Measurements from ENCODE around the gene FCGR3A.
"Not testable (repeated sequence)": the region's sequence is repeated elsewhere in the genome, so short reads cannot be mapped to it uniquely, and the experiment has no call there.

The FCGR3A gene

DNA sequence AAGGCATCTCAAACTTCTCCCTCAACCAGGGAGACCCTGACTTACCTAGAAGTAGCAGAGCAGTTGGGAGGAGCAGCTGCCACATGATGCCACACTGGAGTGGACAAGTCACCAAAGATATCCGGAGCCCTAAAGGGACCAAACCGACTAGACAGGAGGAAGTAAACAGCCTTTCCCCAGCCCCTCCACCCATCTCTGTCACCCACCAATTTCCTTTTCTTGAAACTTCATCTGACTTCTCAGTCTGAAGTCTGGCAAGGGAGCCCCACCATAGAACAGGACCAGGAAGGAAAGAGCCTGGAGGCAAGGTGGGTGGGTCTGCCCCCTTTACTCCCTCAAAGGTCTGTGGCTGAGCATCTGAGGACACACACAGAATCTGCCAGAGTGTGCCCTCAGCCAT lies at the start of gene FCGR3A:
FCGR3A (minus strand) TSS at position 167 of the 400 bp plus-strand sequence; CDS start at position 85, 82 bp downstream.
- no peak for DNase-seq

DNA sequence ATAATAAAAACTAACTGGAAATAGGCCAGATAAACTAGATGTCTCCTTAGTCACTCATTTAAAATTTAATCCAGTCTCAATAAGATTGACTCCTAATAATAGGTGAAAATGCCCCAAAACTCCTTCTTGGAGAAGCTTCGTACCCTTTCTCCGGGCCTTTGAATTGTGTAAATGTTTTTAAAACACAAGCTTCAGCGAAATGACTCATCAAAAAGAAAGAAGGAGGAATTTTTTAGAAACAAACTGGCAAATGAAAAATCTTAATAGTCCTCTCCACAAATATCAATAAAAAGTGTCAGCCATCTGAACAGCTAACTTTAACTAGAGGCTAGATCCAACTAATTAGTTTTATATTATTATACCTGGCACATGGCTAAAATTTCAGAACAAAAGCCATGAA lies 47.5 kb upstream of the FCGR3A start:
- not testable (repeated sequence) for DNase-seq

DNA sequence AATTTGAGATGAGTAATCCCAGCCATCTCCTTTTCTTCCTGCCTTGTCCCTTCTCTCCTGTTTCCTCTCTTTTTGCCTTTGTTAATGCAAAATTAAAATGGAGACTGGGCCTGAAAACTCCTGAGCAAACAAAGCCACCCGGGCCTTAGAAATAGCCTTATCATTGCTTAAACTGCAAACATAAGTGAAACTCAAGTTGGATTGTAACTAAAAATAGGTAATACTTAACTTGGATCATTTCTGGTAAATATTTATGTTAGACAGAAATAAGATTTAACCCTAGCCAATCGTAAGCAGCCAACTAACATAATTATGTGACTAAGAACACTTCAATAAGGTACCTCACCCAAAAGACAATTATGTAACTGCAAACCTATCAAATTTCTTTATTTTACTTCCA lies 46.0 kb upstream of the FCGR3A start:
- not testable (repeated sequence) for DNase-seq

DNA sequence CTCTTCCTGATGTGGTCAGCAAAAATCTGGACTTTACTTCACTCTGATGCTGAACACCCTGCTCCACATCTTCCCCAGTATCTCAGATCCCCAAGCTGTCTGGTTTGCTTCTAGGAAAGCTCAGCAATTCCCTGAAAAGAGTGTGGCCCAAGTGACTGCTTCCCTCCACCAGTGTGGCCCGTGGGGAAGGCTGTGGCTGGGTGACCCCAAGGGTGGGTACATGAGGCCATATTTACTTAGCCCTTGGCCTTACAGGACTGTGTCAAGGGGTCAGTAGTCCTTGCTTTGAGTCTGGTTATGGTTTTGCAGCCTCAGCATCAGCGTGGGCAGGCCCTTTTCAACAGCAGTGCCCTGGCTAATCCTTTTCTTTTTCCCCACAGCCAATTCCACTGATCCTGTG lies 45.6 kb upstream of the FCGR3A start:
- not testable (repeated sequence) for DNase-seq

DNA sequence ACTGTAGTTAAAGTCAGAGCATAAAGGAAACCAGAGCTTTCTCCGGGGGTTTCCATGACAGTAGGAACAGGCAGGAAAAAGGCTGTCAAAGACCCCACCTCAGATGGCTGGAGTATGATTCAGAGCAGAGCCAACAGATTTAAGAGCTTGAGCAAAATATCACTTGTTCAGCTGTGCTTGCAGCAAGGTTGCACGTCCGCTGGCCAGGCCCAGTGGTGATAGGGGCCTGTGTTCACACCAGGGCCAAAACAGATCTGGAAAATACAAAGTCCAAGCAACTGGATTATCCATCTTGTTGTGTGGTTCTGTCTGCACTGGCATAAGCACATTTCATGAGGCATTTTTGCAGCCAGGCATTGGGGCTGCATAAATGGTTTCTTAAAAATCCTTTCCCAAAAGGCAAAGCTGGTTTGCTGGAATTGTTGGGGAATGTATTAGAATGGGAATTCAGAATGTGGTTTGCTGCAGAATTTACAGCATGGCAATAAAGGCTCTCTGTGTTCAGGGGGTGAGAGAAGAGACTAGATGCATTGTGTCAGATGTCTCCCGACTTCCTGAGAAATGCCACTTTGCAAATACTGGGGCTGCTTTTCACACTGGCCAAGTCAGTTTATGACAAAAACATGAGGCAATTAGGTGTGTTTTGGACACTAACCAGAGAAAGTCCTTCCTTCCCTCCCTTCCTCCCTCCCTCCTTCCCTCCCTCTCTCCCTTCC lies 44.8 kb upstream of the FCGR3A start:
- DNase-seq = not testable (repeated sequence)

DNA sequence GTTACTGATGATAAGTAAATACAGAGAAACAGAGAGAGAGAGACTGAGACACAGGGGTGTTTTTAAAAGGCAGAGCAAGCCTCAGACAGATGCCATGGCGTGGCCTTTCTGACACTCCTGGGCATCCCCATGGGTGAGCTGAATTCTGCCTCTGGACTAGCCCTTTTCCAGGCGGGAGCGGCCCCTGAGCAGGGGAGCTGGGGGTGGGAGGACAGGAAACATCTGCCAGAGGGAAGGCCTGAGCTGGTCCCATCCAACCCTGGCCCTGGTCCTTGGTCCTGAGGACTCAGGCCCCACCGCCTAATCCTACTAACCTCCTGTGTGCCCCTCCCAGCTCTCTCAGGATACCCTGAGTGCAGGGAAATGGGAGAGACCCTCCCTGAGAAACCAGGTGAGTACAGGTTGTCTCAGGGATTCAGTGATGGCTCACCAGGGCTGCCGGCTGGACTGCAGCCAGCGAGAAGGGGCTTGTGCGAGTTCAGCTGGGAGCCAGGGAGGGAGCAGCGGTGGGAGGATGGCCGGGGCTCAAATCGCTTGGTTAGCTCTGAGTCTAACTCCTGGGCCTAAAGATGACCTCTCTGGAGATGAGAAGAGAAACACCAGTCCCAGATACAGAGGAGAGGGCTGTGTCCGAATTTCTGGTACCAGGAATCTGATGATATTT lies 43.6 kb upstream of the FCGR3A start:
- DNase-seq = not testable (repeated sequence)

DNA sequence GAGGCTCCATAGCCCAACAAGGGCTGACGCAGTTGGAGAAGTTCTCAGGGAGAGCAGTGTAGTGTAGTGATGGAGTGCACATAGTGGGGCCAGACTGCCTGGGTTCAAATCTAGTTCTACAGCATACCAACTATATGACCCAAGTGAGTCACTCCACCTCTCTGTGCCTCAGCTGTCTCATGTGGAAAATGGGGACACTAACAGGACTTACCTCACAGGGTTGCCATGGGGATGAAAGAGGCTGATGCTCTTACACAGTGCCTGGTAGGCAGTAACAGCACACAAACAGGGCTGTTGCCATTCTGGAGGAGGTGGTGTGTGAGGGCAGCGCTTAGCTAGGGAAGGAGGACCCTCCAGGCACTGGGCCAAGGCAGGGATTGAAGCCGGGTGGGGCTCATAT lies 43.0 kb upstream of the FCGR3A start:
- not testable (repeated sequence) for DNase-seq

DNA sequence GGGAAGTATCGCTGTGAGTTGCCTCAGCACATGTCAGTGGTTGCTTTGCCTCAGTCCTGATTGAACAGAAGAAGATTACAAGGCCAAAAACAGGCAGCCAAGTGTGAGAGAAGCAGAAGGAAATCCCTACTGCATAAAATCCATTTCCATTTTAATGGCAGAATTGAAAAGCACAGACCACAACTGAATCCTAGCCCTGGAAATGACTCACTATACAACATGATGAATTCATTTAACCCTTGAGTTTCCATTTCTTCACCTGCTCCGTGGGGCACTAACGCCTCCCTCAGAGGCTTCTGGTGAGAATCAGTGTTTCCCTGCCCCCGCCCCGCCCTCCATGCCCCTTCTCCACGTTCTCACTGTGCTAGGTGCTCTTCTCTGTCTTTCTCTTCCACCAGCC lies 40.3 kb upstream of the FCGR3A start:
- not testable (repeated sequence) for DNase-seq

DNA sequence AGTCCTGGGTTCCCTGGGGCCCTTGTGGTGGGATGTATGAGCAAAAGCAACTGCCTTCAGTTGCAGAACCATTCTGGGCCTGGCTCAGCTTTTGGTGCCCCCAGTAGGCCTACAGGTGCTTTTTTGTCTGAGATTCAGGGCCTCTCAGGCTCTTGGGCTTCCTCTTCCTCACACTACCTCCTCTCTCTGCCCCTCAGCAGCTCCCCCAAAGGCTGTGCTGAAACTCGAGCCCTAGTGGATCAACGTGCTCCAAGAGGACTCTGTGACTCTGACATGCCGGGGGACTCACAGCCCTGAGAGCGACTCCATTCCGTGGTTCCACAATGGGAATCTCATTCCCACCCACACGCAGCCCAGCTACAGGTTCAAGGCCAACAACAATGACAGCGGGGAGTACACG lies 39.7 kb upstream of the FCGR3A start:
- DNase-seq = not testable (repeated sequence)

DNA sequence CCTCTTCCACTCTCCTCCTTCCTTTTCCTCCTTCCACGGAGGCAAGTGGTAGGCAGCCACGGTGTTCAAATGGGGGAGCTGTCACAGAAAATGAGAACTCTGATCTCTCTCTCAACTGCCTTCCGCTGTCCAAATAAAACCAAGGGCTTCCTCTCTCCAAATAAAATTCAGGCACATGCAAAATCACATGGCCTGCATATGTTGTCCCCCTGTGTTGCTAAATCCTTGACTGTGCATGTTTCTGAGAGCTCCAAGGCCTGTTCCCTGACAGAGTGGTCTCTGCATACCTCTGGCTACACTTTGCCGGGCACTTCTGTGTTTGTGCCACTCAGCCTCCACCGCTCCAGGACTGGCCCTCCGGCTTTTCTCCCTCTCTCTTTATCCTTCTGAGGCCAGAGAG lies 39.0 kb upstream of the FCGR3A start:
- not testable (repeated sequence) for DNase-seq

DNA sequence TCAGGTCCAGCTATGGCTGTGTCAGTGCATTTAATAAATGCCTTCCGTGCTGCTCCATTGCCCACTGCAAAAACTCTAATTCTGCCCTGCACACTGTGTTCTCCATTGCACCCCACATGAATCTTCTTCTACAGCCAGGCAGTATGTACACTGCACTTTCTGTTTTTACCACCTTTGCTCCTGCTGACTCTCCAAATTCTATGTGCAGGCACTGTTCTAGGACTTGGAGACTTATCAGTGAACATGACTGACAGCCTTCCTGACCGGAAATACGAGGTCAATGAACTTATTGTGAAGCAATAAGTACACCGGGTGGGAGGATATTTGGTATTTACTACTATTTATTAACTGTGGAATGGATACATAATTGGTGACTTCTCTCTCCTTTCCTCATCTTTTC lies 33.3 kb upstream of the FCGR3A start:
- not testable (repeated sequence) for DNase-seq

DNA sequence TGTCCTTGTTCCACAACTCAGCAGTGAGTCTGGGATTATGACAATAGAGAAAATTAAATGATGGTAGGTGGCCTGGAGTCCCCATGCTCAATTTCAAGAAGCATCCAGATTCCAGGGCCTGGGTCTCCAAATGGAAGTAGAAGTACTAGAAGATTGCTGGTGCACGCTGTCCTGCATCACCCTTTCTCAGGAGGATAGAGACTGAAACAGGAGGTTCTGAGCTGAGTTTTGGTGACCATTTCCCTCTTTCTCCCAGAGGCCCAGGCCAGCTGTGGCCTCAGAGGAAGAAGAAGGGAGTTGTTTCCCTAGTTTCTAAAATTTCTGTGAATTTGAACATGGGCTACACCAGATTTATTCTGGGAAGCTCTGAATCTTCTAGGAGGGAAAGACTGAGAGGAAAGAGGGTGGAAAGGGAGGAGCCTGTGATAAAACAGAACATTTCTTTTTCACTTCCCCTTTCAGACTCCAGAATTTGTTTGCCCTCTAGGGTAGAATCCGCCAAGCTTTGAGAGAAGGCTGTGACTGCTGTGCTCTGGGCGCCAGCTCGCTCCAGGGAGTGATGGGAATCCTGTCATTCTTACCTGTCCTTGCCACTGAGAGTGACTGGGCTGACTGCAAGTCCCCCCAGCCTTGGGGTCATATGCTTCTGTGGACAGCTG lies 31.4 kb upstream of the FCGR3A start:
- DNase-seq = not testable (repeated sequence)

DNA sequence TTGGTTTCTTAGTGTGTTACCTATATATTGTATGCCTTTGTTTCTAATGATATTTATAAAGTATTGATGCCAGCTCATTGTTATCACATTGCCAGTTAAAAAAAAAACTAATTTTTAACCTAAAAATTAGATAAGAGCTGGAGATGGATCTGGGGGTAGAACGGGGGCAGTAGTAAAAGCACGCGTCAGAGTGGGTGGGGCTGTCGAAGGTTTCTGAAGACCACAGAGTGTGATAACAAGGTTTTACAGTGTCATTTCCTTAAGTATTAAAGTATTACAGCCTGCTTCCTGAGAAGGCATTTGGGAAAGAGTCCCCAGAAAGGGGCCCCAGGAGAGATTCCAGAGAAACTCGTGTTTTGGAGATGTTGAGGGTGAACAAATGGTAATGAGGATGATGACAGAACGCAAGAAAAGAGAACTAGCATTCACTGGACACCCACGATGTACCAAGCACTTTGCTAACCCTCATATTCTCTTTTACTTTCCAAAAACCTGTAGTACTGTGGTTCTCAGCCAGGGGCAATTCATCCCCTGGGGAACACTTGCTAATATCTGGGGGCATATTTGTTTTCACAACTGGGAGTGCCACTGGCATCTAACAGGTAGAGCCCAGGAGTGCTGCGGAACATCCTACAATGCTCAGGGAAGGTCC lies 30.4 kb upstream of the FCGR3A start:
- not testable (repeated sequence) for DNase-seq

DNA sequence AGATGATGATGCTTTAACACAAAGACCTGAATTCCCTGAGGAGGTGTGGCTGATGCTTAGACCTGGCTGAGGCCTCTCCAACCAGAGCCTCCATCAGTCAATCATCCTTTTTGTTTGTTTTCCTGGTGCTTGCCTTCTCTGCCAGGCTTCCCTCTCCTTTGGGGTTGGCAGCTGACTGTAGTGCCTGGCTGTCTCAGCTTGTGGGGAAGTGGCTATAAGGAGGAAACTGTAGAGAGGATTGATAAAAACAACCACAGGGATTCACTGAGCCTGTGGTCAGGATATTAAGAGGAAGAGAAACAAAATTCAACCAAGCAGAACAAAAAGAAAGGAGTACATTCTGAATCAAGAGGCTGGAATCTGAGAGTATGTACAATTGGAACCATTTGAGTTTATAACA lies 27.1 kb upstream of the FCGR3A start:
- not testable (repeated sequence) for DNase-seq

DNA sequence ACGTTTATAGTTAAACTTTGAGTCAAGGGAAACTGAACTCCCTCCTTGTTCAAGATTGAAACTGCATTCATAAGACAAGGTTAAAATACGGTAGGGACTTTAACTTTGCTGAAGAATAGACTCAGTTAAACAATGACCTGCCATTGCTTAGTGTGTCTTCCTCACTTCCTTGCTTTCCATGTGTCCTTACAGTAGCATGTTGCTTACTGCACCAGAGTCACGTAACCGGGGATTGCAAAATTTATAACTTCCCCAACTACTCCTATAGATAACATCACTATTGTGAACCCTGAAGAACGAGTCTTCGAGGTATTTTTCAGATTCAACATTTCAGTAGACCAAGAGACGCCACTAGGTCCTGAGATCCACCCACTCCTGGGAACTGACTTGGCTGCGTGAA lies 22.1 kb upstream of the FCGR3A start:
- not testable (repeated sequence) for DNase-seq

DNA sequence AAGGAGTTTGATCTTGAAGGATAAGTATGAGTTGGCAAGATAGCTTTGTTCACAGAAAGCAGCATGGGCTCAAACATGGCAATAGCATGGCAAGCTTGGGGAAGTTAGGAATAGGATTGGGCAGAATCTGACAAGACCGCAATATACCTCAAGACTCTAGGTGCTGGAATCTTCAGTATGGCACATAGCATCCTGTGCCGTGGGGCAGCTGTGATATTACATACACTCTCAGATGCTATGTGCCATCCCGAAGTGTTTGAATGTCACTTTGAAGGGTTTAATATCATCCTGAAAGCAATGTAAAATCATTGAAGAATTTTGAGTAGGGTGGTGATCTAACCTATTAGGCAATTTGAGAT lies 17.0 kb upstream of the FCGR3A start:
- DNase-seq = not testable (repeated sequence)

DNA sequence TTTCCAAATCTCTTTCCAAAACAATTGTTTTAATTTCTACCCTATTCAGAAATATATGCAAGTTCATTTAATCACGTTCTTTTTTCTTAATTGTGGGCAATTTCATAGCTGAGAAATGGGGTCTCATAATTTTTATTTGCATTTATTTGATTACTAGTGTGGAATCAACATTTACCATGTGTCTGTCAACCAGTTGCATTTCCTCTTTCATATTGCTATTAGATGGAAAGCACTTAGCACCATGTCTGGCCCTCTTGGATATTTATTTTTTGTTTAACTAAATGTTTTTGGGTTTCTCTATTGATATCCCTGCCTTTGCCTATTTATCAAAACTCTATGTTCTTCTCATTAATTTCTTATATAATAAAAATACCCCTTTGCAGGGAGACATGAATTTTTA lies 13.9 kb upstream of the FCGR3A start:
- not testable (repeated sequence) for DNase-seq

DNA sequence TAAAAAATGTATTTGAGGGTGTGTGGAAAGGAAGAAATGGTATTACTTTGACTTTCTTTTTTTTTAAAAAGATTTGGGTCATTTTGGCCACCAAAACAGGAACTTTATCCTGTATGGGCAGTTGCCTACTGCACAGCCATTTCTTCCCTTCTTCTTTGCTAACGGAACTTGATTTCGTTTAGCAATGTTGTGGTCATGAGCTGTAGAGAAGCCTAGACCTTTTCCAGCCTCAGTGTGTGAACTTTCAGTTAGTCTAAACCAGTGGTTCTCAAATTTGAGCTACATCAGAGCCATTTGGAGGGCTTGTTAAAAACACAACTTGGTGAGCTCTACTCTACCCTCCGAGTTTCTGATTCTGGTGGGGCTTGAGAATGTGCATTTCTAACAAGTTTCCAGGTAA lies 12.8 kb upstream of the FCGR3A start:
- DNase-seq = not testable (repeated sequence)

DNA sequence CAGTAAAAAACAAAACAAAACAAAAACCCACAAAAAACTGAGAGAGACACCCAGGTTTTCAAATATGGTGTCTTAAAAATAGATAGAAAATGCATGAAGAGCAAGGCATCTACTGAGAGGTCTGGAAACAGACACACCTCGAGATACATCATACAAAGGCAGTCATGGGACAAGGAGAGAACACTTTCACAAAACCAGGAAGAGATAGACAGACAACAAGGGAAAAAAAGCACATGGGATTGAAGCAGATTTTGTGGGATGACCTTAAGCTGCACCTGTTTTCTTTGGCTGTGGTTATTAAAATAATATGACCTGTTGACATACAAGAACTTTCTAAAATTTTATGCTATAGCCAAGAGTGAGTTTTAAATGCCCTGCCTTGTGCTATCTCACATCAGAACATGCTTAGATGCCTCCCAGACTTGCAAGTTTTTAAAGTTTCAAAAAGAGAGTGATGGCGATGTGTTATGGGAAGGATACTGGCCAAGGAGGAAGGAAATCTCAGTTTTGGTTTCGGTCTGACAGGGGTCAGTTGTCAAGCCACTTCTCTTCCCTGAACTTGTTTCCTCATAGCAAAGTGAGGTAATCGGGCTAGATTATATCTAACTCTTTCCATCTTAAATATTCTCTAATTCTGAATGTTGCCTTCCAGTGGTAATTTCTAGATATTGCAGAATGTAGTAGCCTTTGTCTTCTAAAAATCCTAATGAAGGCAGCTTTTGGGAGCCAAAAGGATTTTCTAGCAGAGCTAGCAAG lies 11.5 kb upstream of the FCGR3A start:
- not testable (repeated sequence) for DNase-seq

DNA sequence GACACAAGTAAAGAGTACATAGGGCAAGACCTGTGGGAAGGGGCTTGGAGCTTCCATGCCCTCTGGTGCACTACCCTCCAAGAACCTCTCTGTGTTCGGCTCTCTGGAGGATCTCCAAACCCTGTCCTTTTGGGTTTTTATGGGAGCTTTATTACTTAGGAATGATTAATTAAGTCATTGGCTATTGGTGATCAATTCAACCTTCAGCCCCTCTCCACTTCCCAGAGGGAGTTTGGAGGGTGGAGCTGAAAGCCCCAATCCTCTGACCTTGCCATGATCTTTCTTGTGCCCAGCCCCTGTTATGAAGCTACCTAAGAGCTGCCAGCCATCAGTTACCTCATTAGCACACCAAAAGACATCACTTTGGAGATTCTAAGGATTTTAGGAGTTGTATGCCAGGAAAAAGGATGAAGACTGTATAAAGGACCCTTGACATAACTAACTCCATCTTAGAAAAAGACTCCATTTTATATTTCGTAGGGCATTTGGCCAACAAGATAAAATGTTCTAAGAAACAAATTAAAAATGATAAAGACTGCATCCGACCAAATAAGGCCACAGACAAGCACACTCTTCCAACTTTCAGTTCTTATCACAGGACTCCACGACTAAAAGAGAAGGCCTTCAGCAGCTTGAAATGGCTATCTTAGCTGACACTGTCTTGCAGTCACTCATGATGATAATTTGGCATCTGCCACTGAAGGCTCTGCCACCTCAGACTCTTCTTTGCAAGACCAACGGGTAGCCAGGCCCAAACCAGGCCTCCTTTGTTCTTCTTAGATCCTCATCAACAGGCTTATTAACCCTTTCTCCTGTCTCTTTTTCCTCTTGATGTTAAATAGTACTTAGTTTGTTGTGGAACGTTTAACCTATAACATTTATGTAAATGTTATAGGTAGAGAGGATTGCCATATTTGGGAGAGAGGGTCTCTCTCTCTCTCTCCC lies 8.2 kb upstream of the FCGR3A start:
- not testable (repeated sequence) for DNase-seq

DNA sequence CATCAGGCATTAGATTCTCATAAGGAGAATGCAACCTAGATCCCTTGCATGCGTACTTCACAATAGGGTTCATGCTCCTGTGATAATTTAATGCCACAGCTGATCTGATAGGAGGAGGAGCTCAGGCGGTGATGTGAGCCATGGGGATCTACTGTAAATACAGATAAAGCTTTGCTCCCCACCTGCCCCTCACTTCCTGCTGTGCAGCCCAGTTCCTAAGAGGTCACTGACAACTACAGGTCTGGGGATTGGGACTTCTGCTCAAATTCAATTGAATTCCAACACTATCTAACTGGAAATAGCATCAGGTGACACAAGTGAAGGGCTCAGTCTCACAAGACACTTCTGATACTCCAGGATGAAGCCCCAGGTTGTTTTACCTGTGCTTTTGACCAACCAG lies 7.4 kb upstream of the FCGR3A start:
- DNase-seq = not testable (repeated sequence)

Data from bone marrow (tissue), 2 donors.